GM21515 (cell line): ENCODE results near the gene SIAE.

Experiments
- ATAC-seq: cut with Tn5 transposase; IDR thresholded peaks from one replicate; pipeline ENCODE4 v1.9.1; 2021; ENCODE audit not compliant: unreplicated experiment

The SIAE gene, protein sequence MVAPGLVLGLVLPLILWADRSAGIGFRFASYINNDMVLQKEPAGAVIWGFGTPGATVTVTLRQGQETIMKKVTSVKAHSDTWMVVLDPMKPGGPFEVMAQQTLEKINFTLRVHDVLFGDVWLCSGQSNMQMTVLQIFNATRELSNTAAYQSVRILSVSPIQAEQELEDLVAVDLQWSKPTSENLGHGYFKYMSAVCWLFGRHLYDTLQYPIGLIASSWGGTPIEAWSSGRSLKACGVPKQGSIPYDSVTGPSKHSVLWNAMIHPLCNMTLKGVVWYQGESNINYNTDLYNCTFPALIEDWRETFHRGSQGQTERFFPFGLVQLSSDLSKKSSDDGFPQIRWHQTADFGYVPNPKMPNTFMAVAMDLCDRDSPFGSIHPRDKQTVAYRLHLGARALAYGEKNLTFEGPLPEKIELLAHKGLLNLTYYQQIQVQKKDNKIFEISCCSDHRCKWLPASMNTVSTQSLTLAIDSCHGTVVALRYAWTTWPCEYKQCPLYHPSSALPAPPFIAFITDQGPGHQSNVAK

GRCh38 chr11:124673333-124674167 is at the start of gene SIAE, which contains the start of gene SPA17:
Gene SIAE (minus strand): TSS chr11:124673739. CDS start chr11:124673708, 31 bp downstream.
Gene SPA17 (plus strand): TSS chr11:124673904. CDS start chr11:124675265, 1,361 bp downstream.
- ATAC-seq = peak; percentile 88

DNA sequence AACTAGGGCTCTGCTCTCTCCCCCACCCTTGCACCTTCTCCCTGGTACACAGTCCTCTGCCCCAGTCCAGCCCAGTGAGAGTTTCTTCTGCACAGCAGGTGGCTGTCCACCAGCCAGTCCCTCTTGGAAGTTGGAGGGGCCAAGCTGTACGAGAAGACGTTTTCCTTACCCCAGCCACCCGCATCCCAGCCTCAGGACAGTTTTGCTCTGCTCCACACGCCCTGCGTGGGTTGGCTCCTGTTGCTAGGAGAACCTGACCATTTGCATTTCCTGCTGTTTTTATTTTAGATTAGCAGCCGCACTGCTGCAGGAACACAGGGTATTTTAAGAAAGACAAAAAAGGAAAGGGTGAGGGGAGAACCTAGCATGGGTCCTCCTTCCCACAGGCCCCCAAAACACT is 48.6 kb upstream of the SIAE start:
- ATAC-seq = no peak

DNA sequence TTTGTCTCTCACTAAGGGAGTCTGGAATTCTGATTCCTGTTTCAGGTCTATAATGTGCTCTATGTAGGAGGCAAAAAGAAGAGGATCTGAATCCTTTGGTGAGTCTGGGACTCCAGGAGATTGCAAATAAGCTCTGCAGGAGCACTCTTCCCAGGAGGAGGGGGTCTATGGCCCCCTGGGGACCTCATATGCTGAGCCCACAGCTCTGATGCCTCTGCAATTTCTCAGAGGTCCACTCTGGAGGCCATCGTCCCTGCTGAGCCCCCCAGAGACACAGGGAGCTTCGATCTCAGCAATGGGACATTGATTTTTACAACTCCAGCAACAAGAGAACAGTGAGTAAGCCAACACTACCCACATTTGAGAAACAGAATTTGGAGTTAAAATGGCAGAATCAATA is 46.0 kb upstream of the SIAE start:
- no peak for ATAC-seq

- no peak for ATAC-seq
Measured at GRCh38 chr11:124718801-124719200, 45.3 kb upstream of the SIAE start.

GRCh38 chr11:124717786-124718651 is 44.5 kb upstream of the SIAE start:
- ATAC-seq = peak; percentile 47

DNA sequence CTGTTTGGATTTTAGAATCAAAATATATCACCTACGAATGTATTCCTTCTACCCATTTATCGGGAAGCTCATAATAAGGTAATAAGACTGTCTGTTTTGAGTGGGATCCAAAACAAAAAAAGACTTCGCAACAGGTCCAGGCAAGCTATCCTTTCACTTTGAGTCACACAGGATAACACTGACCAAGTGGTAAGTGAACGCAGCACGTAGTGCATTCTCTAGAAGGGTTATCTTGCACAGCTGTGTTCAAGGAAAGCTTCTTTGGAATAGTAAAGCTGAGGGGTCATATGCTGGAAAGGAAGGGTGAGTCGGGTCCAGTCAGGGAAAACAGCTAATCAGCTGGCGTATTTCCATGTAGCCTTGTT is 43.9 kb upstream of the SIAE start:
- no peak for ATAC-seq

GRCh38 chr11:124716591-124716990 is 43.1 kb upstream of the SIAE start:
- no peak for ATAC-seq

- no peak for ATAC-seq
Measured at GRCh38 chr11:124712392-124712791, 38.9 kb upstream of the SIAE start.

GRCh38 chr11:124707829-124708228 is 34.3 kb upstream of the SIAE start:
- ATAC-seq = no peak

DNA sequence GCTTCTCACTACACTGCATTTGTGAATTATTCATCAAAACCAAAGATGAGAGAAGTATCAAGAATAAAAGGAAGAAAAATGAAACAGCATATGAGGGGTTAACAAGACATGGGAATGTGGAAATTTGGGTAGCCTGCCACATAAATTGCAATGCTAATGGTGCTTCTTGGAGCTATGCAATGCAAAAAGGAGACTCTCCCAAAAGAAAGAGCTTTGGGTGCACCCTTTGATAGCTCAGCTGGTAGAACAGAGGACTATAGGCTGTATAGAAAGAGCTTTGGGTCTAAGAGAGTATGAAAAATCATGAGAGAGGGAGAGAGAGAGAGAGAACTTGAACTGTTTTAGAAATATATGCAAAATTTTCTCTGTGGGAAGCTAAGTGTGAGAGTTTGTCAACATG is 26.5 kb upstream of the SIAE start:
- no peak for ATAC-seq

GRCh38 chr11:124699547-124699946 is 26.0 kb upstream of the SIAE start:
- no peak for ATAC-seq

GRCh38 chr11:124693142-124693541 is 19.6 kb upstream of the SIAE start:
- ATAC-seq = no peak

DNA sequence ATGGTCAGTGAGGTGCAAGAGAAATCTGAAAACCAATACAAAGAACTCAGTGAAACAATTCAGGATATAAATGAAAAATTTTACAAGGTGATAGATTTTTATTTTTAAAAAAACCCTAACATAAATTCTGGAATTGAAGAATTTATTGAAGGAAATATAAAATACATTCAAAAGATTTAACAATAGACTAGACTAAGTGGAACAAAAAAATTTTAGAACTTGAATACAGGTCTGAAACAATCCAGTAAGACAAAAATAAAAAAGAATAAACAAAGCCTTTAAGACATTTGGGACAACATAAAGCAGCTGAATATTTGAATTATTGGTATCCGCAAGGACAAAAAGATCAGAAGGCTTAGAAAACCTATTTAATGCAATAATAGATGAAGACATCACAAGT is 8.9 kb upstream of the SIAE start:
- no peak for ATAC-seq

DNA sequence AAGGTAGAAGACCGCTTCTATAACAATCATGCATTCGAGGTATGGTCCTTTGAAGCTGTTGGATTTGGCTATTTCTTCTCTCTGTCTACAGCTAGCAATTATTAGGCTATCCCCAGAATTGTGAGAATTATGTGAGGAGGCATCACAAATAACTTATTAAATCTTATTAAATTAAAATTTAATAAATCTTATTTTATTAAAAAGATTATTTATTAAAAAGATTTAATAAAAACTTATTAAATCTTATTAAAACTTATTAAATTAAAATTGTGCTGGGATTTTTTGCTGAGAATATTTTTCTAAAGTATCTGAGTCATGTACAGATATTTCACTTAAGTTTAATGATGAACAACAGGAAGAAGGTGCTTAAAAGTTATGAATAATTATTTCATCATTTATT is 7.9 kb upstream of the SIAE start:
- no peak for ATAC-seq

DNA sequence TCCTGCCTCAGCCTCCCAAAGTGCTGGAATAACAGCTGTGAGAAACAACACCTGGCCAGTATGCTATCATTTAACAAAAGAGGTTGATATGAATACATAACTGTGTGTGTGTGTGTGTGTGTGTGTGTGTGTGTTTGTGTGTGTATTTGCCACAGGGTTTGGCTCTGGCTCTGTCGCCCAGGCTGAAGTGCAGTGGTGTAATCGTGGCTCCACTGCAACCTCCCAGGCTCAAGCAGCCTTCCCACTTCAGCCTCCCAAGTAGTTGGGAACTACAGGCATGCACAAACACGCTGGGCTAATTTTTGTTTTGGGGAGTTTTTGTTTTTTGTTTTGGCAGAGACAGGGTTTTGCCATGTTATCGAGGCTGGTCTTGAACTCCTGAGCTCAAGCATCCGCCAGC is 4.9 kb upstream of the SIAE start:
- no peak for ATAC-seq

DNA sequence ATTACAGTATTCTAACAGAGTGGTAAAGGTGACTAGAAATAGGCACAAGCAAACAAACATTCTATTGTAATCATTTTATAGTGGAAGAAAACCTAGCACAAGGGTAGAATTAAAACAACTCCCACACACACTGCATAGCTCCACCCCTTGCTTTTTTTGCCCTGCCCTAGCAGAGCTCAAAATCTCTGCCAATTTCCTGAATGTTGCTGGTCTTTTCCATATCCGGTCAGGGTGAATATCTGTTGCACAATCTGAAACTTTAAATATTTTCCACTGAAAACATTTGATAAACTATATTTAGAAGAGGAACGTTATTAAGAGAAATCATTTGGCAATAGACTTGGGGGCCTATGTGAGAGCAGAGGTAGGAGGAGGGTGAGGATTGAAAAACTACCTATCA is 2.8 kb upstream of the SIAE start:
- no peak for ATAC-seq

- ATAC-seq = no peak
Measured at GRCh38 chr11:124674571-124674970, 1.0 kb upstream of the SIAE start.

- ATAC-seq = no peak
Measured at GRCh38 chr11:124674168-124674517, 604 bp upstream of the SIAE start.

DNA sequence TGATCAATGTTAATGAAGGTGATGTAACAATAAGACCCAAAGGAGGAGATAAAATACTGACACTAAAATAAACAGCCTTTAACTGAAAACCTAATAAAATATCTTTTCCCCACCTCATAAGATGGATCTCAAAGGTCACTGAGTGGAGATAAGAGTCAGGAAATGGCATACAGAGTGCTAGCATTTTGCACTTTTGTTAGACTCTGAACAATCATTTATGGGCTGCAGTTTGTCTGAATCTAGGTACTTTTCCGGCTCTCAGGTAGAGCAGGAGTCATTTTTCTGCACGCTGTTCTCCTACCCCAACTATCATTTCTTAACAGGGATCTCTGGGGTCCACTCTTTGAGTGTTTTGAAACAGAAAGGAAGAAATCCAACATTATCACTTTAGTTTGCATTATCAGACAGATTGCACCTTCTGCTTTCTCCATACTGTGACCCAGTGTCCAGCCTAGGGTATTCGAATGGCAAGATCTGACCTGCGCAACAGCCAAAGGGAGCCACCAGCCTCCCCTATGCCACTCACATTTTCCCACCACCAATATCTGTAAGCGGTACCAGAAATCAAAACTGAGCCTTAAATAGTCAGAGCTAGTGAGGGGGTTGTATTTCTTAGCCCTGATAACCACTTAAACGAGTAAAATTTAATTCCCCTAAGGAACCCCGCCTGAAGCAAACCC is 863 bp downstream of the SIAE start:
- ATAC-seq = peak; percentile 2

DNA sequence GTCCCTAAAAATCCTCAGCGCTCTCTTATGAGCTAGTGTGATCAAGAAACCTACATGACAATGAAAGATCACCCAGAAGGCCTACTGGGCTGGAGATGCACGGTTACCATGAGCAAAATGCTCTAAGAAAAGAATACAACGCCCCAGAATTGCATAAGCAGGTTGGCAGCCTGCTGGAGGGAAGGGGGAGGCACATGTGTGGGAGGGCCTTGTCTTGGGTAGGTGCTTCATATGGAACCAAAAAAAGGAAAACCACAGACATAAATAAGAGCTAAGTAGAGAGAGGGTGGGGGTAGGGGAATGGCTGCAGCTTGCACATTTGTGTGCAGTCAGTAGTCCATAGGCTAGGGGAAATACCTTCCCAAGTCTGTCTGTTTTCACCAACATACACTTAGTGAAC is 2.8 kb downstream of the SIAE start:
- ATAC-seq = no peak

DNA sequence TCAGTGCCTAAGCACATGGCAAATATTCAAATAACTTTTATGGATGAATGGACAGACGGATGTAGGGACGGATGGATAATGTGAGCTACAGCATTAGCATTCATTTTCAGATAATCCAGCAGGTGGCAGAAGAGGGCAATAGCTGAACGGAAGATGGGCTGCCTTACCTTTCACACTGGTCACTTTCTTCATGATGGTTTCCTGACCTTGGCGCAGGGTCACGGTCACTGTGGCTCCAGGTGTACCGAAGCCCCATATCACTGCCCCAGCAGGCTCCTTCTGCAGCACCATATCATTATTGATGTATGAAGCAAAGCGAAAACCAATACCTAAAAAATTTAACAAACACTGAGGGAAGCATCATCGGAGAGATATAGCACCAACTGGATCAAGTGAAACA is 4.3 kb downstream of the SIAE start:
- no peak for ATAC-seq
